ENCODE data around the gene LNP1. TPM values are rescaled to one million over a fixed set of nuclear protein-coding genes. Genes with fewer than 3 reads are reported as not detected.

The LNP1 gene
- total RNA-seq, 4 donors from 2014 or later, result 0.64 to 0.97 (median 0.76) TPM; not detected in 1

- Histone ChIP-seq H3K4me1 (no peaks in the 10 kb centered on the region), H3K27ac (no peak overlapping the region), H3K4me3 (no peak overlapping the region), H3K9me3 (no peaks in the 10 kb centered on the region), H3K27me3 (no peaks in the 10 kb centered on the region), H3K36me3 (peaks cover 65% of the 10 kb centered on the region)
- no peak for DNase-seq (ENCODE audit: low spot score in 2 of 2)
- 97% methylated on average over 4 of the region's 4 CpGs for WGBS
- TF ChIP-seq POLR2AphosphoS5 (IDR thresholded peaks at IDR 0.05) (no peak), POLR2A (IDR thresholded peaks at IDR 0.05) (no peak), EP300 (IDR thresholded peaks at IDR 0.05) (no peak)
- TF ChIP-seq, protein P1, sequence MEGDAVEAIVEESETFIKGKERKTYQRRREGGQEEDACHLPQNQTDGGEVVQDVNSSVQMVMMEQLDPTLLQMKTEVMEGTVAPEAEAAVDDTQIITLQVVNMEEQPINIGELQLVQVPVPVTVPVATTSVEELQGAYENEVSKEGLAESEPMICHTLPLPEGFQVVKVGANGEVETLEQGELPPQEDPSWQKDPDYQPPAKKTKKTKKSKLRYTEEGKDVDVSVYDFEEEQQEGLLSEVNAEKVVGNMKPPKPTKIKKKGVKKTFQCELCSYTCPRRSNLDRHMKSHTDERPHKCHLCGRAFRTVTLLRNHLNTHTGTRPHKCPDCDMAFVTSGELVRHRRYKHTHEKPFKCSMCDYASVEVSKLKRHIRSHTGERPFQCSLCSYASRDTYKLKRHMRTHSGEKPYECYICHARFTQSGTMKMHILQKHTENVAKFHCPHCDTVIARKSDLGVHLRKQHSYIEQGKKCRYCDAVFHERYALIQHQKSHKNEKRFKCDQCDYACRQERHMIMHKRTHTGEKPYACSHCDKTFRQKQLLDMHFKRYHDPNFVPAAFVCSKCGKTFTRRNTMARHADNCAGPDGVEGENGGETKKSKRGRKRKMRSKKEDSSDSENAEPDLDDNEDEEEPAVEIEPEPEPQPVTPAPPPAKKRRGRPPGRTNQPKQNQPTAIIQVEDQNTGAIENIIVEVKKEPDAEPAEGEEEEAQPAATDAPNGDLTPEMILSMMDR (IDR thresholded peaks at IDR 0.05), result no peak
Measured at GRCh38 chr3:100360757-100361496, 40.4 kb upstream of the LNP1 start.

DNA sequence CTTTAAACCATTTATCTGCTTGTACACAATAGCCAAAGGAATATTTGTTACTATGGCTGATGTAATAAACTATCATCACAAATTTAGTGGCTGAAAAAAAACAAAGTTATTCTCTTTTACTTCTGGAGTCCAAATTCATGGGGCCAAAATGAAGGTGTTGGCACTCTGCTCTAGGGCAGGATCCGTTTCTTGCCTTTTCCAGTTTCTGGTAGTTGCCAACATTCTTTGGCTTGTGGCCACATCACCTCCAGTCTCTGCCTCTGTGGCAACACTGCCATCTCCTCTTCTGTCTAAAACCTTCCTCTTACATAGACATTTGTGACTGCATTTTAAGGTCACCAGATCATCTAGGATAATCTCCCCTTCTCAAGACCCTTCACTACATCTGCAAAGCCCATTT lies 39.4 kb upstream of the LNP1 start:
- Histone ChIP-seq H3K27me3 (no peaks in the 10 kb centered on the region), H3K9me3 (no peaks in the 10 kb centered on the region), H3K27ac (no peak overlapping the region), H3K36me3 (peaks cover 63% of the 10 kb centered on the region), H3K4me1 (no peaks in the 10 kb centered on the region), H3K4me3 (no peak overlapping the region)
- TF ChIP-seq, protein P1 (IDR thresholded peaks at IDR 0.05), result no peak
- no peak for TF ChIP-seq POLR2AphosphoS5 (IDR thresholded peaks at IDR 0.05)
- TF ChIP-seq EP300 (IDR thresholded peaks at IDR 0.05), result no peak
- TF ChIP-seq POLR2A (IDR thresholded peaks at IDR 0.05), result no peak
- DNase-seq (ENCODE audit: low spot score in 2 of 2), result no peak
- 57% methylated on average over 1 of the region's 1 CpG for WGBS

- no peaks in the 10 kb centered on the region for H3K9me3 ChIP-seq
- no peak for TF ChIP-seq POLR2AphosphoS5 (IDR thresholded peaks at IDR 0.05)
- TF ChIP-seq, protein P1 (IDR thresholded peaks at IDR 0.05), result no peak
- TF ChIP-seq EP300 (IDR thresholded peaks at IDR 0.05), result no peak
- TF ChIP-seq POLR2A (IDR thresholded peaks at IDR 0.05), result no peak
- H3K27ac ChIP-seq, result no peak overlapping the region
- no peaks in the 10 kb centered on the region for H3K27me3 ChIP-seq
- peaks cover 67% of the 10 kb centered on the region for H3K36me3 ChIP-seq
- WGBS, result 98% methylated on average over 3 of the region's 3 CpGs
- no peak for DNase-seq (ENCODE audit: low spot score in 2 of 2)
- no peaks in the 10 kb centered on the region for H3K4me1 ChIP-seq
- no peak overlapping the region for H3K4me3 ChIP-seq
Measured at GRCh38 chr3:100364421-100364820, 36.9 kb upstream of the LNP1 start.

DNA sequence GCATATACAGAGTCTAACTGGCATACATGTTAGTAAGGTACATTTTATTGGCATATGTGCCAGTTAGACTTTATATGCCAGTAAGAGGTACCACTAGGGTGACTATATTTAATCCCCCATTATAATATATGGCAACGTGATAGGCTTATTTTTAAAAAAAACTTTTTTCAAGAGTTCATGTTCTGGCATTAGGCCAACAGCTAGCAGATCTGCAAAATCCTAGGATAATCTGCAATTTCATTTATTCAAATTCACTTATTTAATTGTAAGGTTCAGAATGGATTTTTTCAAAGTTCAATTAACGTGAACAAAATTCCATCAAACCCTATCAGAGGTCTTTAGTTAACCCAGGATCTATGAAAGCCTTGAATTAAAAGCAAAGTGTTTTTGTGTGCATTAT lies 34.9 kb upstream of the LNP1 start:
- H3K9me3 ChIP-seq, result no peaks in the 10 kb centered on the region
- no peak overlapping the region for H3K4me3 ChIP-seq
- WGBS, result 70% methylated on average over 2 of the region's 2 CpGs
- no peaks in the 10 kb centered on the region for H3K4me1 ChIP-seq
- no peak for DNase-seq (ENCODE audit: low spot score in 2 of 2)
- H3K27me3 ChIP-seq, result no peaks in the 10 kb centered on the region
- peaks cover 80% of the 10 kb centered on the region for H3K36me3 ChIP-seq
- H3K27ac ChIP-seq, result no peak overlapping the region
- TF ChIP-seq, protein P1 (IDR thresholded peaks at IDR 0.05), result no peak
- no peak for TF ChIP-seq POLR2A (IDR thresholded peaks at IDR 0.05)
- TF ChIP-seq POLR2AphosphoS5 (IDR thresholded peaks at IDR 0.05), result no peak
- no peak for TF ChIP-seq EP300 (IDR thresholded peaks at IDR 0.05)

GRCh38 chr3:100368441-100368840 lies 32.9 kb upstream of the LNP1 start:
- Histone ChIP-seq H3K4me3 (no peak overlapping the region), H3K4me1 (no peaks in the 10 kb centered on the region), H3K36me3 (peaks cover 79% of the 10 kb centered on the region), H3K27me3 (no peaks in the 10 kb centered on the region), H3K9me3 (no peaks in the 10 kb centered on the region), H3K27ac (no peak overlapping the region)
- DNase-seq (ENCODE audit: low spot score in 2 of 2), result no peak
- no peak for TF ChIP-seq POLR2AphosphoS5 (IDR thresholded peaks at IDR 0.05)
- TF ChIP-seq POLR2A (IDR thresholded peaks at IDR 0.05), result no peak
- no peak for TF ChIP-seq EP300 (IDR thresholded peaks at IDR 0.05)
- TF ChIP-seq, protein P1 (IDR thresholded peaks at IDR 0.05), result no peak
- 79% methylated on average over 8 of the region's 8 CpGs for WGBS
